Vagina (tissue), 2 donors: Measurements from ENCODE around the gene CAB39.

Experiments used
- POLR2AphosphoS5 ChIP-seq, 2 donors: sonication (generic); formaldehyde crosslinking; IDR thresholded peaks; one replicate each; pipeline ENCODE4 v1.9.0; 2017; ENCODE audit warnings: antibody characterized with exemption in 2 of 2, mild to moderate bottlenecking in 2 of 2, low read depth in 1 of 2; ENCODE audit not compliant: insufficient read depth in 1 of 2
- TF ChIP-seq, protein P1 (sequence below), 3 experiments: fragments of 450-650 bp in 2 of 3; fragments of 200-600 bp in 1 of 3; sonication (generic) in 1 of 3; IDR thresholded peaks; one replicate each; pipeline ENCODE4 v1.5.1; 2017 to 2019; ENCODE audit warnings: antibody characterized with exemption in 3 of 3, mild to moderate bottlenecking in 2 of 3, moderate library complexity in 2 of 3

DNA sequence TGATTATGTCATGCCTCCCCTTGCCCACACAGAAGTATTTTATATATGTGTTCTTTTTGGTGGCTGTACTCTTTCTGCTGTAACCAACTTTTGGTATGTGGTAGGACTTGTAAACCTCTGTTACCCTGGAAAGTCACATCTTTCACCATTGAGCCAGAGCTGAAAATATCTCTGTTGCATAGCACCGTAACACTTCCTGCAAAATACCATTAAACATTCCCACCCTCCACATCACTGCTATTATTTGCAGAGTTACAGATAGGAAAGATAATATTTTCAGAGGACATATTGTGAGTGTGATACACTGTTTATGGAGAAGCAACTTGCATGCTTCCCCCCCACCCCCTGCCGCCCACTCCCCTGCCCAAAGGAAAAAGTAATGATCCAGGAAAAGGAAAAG, 44.8 kb downstream of the CAB39 start:
- TF ChIP-seq, protein P1, sequence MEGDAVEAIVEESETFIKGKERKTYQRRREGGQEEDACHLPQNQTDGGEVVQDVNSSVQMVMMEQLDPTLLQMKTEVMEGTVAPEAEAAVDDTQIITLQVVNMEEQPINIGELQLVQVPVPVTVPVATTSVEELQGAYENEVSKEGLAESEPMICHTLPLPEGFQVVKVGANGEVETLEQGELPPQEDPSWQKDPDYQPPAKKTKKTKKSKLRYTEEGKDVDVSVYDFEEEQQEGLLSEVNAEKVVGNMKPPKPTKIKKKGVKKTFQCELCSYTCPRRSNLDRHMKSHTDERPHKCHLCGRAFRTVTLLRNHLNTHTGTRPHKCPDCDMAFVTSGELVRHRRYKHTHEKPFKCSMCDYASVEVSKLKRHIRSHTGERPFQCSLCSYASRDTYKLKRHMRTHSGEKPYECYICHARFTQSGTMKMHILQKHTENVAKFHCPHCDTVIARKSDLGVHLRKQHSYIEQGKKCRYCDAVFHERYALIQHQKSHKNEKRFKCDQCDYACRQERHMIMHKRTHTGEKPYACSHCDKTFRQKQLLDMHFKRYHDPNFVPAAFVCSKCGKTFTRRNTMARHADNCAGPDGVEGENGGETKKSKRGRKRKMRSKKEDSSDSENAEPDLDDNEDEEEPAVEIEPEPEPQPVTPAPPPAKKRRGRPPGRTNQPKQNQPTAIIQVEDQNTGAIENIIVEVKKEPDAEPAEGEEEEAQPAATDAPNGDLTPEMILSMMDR (IDR thresholded peaks at IDR 0.05) = no peak
- TF ChIP-seq POLR2AphosphoS5 (IDR thresholded peaks at IDR 0.05; ENCODE audit: insufficient read depth in 1 of 2, low read depth in 1 of 2) = no peak
